OCI-M2 (cell line): ENCODE data around the gene RGP1.

Experiments
- DNase-seq: peaks from one replicate; lab custom pipeline; 2025; ENCODE audit not compliant: unreplicated experiment; lab: John Stamatoyannopoulos, UW

The RGP1 gene

DNA sequence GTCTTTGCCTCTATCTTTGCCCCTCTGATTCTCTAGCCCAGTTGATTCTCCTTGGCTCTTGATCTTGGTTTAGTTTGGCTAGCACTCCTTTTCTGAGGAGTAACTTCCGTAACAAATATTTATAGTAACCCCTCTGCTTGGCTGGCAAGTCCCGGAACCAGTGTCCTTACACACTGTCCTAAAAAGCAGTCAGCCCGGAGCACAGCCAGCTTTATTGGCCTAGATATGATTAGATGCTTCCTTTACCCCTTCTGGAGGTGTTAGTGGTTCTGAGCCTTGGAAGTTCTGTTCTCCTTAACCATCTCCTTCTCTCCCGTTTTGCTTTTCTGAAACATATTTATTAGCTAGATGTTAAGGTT is 22.0 kb downstream of the RGP1 start:
- no peak for DNase-seq

DNA sequence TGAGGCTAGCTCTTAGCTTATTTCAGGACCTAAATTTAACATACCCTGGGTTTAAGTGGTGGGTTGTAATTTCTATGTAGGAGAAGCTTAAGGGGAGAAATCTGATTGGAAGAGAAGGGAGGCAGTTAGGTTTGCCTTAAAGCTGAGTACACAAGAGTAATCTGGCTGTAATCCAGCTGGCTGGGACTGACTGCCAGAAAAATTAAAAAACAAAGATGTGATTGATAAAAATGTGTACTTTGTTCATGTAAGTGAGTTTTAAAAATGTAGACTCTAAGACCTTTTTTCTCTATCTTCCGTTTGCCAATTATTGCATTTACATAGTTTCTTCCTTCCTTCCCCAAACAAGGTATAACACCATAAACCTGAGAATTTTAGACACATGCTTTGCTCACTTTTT is 22.4 kb downstream of the RGP1 start:
- DNase-seq = no peak

DNA sequence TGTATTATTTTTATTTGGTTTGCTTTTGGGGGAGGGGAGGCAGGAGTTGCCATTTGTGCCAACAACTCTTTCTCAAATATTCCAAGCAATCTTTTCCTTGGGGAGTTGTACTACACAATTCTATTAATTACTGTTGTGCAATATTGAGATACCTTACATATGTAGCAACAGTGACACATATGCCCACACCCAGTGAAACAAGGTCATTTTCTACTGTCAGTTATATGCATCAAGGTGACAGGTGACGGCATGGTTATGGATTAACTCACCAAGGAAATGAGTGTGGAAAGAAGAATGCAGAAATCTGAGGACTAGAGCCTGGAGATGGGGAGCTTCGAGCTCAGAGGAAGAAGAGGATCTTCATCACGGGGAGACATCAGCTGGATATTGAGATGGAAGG is 22.9 kb downstream of the RGP1 start:
- no peak for DNase-seq

DNA sequence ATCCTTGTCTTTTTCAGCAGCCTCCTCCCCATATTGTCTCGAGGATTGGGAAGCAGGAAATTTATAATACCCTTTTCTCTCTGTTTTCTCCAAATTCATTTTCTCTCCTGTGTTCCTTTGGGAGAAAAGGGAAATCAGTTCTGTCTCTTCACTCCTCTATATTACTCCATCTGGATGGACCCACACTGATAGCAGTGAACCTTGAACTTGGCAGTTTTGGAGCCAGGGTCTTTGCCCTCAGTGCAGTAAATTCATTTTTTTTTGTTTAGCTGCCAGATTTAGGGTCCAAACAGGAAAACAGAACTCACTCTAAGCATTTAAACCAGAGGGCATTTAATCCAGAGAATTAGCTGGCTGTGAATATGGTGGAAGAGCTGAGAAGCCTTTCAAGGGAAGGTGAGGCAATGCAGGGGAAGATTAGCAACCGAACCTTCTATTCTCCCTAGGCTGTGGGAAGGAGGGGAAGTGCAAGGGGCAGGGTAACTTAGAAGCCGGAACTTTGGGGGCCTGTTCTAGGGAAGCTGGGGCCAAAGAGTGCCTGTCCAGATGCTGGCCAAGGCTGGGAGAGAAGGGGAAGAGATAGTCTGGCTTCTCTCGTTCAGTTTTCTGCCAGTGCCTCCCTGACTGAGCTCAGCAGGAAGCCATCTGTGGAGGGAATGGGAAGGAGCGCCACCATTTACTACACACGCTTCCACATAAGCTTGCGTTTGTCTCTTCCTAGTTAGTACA is 26.0 kb downstream of the RGP1 start:
- no peak for DNase-seq

DNA sequence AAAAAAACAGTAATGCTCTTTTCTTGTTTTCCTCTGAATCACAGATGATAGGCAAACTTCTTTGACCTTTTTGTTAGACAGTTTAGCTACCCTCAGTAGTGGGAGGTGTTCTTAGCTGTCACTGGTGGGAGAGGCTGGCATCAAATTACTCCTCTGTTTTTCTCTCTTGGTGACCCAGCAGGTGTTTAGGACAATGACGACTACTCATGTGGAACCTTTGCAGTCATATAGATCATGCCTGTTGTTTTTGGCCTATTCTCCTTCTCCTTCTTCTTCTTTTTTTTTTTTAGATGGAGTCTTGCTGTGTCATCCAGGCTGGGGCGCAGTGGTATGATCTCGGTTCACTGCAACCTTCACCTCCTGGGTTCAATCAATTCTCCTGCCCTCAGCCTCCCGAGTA is 26.9 kb downstream of the RGP1 start:
- DNase-seq = no peak

DNA sequence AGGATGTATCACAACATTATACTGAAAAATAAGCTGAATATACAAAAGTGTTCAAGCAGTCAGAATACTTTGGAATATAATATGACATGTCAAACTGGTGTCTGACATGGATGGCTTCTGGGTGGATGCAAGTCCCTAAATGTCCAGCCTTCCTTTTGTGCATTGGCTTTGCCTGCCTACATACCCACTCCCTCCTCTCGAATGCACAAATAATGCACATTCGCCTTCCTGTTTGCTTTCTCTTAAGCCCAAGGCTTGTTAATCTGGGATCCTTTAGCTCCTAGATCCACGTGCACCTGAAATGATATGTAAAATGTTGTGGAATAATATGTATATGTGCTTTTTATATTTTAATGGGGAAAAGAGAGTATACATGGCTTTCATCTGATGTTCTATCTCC is 29.4 kb downstream of the RGP1 start:
- no peak for DNase-seq

DNA sequence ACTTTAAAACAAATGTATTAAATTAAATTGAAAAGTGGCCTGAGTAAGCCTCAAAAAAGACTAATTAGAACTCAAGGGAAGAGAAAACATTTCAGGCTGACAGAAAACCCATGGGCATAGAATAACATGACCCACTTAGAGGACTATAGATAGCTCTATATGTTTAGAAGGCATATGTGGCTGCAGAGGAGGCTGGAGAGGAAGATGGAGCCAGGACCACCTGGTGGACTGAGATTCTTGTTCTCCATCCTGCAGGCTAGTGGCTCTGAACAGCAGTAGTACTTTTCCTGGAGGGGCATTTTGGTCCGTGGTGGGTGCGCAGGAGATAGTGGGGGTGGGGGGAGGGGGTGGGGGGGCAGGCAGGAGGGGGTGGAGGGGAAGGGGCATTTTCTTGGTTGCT is 32.0 kb downstream of the RGP1 start:
- no peak for DNase-seq

DNA sequence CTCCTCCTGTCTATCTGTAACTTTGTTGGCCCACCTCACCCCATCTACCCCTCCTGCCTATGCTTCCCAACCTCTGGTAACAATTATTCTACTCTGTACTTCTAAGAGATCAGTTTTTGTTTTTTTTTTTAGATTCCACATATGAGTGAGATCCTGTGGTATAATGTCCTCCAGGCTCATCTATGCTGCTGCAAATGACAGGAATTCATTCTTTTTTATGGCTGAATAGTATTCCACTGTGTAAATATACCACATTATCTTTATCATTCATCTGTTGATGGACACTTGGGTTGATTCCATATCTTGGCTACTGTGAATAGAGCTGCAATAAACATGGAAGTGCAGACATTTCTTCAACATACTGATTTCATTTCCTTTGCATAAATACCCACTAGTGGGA is 34.3 kb downstream of the RGP1 start:
- DNase-seq = no peak

DNA sequence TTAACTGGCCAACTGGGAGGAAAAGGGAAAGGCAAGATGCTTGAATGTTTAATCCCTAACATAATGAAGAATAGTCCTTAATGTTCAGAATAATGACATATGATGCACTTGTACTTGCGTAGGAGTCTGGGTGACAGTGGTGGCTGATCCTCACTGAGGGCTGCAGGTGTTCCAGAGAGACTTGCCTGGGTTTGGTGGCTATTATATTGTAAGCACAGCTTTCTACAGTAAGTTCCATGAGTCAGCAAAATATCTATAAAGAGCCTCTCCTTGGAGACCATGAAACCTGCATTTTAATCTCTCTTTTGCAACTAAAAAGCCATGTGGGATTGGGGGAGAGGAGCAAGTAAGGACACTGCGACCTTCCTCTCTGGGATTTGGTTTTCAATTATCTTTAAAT is 40.5 kb downstream of the RGP1 start:
- DNase-seq = no peak

DNA sequence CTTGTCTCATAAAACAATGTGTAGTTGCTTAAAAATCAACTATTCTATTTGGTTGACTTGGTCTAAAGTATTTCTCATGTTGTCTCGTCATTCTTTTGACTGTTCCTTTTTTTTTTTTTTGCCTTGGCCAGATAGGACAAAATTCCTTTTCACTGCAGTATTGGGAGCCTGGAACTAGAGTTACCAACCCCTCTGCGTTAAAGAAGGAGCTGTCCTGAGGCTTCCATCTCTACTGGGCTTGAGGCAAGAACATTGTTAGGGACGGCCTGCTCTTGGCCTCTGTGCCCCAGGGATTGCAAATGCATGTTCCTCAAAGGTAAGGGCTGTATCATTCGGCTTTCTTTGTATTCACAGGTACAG is 40.9 kb downstream of the RGP1 start:
- peak; percentile 25 for DNase-seq

DNA sequence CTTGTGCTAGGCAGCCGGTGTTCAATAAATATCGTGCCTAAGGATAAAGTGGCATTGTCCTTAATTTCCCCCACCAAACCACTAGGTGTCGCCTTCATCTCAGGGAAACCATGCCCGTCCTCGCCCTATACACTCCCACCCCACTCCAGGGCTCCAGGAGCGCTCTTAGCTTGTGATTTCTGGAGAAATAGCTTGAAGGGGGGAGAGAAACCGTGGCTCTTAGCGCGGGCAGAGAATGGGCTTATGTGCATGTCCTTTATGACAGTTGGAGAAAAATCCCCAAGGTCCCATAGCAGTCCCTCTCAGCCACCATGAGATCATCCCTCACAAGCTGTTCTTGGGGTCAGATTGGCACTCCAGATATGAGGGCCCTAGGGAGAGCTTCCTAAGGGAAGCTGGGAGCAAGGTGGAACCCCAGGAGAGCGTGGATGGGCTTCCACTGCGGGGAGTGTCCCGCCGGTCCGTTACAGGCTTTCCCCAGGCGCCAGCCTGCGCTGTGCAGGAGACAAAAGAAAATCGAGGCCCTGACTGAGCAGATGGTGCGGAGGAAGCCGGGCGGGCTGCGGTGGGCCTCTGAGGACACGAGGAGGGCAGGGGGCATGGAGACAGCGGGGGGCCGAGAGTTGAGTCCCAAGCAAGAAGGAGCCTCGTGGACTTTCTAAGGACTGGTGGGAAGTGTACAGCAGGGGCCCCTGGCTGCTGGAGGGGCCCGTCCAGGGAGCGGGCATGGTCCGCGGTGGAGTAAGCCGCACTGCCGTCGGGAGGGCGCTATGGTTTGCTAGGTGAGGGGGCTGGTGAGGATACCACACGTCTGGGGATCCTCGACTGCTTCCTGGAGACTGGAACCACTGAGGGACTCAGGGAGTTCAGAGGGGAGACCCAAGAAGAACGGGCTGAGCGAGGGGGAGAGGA is 41.6 kb downstream of the RGP1 start:
- DNase-seq = no peak

DNA sequence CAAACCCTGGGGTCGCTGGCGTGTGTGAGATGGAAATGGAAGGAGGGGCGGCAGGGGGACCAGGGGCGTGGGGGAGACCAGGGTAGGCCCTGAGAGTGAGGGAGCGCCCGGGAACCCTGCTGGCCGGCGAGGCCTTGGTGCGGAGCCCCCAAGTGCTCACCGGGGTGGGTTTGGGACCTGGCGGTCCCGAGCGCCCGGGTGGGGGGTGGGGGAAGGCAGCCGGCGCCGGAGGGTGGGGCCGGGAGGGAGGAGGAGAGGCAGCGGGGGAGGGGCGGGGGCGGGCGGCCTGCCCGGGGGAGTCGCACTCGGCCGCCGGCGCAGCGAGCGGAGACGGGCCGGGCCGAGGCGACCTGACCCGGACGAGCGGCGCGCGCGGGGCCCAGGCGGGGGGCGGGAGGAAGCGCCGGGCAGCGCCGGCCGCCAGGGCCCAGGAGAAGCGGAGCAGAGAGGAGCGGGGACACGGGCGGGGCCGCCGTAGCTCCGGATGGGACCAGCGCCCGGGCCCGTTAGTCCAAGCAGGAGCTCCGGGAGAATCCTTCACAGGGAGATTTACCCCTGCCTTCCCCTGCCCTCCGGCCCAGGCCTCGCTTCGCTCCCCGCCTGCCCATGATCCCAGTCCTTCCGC is 42.3 kb downstream of the RGP1 start, which contains the start of gene NPR2:
Gene NPR2, plus strand, starts transcription at position 295 of the 625 bp plus-strand sequence. CDS start 818 bp downstream, outside the sequence.
- DNase-seq = no peak

DNA sequence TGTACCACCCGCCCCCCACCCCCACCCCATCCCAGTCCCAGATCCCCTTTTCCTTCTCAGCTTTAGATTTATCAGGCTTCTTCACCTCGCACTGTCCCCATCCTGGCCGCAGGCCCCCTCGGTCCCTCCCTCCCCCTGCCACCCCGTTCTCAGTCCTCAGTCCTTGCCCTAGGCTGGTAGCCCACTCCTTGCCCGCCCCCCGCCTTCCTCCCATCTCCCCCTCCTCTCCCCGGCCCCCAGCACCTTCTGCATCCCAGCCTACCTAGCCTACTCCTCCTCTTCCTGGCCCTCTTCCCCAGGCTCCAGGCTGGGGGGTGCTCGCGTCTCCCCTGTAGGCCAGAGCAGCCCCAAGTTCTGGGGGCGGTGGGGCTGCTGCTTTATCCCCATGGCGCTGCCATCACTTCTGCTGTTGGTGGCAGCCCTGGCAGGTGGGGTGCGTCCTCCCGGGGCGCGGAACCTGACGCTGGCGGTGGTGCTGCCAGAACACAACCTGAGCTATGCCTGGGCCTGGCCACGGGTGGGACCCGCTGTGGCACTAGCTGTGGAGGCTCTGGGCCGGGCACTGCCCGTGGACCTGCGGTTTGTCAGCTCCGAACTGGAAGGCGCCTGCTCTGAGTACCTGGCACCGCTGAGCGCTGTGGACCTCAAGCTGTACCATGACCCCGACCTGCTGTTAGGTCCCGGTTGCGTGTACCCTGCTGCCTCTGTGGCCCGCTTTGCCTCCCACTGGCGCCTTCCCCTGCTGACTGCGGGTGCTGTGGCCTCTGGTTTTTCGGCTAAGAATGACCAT is 43.1 kb downstream of the RGP1 start:
- no peak for DNase-seq

DNA sequence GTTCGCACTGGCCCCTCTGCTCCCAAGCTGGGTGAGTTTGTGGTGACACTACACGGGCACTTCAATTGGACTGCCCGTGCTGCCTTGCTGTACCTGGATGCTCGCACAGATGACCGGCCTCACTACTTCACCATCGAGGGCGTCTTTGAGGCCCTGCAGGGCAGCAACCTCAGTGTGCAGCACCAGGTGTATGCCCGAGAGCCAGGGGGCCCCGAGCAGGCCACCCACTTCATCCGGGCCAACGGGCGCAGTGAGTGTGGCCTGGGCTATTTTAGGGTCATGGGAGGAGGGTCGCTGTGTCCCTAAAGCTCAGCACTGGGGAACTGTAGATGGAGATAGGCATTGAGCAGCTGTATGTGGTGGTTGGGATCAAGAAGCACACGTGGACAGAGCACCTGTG is 43.7 kb downstream of the RGP1 start:
- DNase-seq = no peak

DNA sequence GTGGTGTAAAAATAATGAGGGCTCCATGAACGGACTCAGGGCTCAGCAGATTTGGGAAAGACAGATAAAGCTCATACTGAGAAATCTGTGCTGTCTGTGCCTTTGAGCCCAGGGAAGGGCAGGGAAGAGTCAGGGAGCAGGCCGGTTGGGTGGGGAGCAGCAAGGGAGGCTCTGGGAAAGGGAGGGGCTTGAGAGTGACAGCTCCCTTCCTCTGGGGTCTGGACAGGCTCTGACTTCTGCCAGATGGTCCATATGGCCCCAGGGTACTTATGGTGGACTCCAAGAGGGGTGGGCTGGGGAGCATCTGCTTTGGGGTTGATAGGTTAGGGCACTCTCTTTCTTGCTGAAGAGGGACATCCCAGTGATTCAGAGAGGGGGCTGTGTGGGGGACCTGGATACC is 44.4 kb downstream of the RGP1 start:
- DNase-seq = no peak

DNA sequence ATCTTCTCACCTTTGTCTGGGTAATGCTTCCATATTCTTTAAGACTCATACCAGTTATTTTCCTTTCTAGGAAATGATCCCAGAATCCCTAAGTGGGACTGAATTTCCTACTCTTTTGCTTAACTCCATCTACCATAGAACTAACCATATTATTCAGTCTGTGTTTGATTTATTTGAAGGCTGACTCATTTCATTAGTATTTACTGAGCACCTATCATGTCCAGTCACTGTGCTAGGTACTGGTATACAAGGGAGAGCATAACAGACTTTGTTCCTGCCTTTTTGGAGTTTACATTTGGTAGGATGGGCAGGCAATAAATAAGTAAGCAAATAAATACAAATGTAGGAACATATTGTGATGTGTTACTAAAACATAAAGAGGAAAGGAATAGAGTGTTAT is 46.6 kb downstream of the RGP1 start:
- DNase-seq = no peak

DNA sequence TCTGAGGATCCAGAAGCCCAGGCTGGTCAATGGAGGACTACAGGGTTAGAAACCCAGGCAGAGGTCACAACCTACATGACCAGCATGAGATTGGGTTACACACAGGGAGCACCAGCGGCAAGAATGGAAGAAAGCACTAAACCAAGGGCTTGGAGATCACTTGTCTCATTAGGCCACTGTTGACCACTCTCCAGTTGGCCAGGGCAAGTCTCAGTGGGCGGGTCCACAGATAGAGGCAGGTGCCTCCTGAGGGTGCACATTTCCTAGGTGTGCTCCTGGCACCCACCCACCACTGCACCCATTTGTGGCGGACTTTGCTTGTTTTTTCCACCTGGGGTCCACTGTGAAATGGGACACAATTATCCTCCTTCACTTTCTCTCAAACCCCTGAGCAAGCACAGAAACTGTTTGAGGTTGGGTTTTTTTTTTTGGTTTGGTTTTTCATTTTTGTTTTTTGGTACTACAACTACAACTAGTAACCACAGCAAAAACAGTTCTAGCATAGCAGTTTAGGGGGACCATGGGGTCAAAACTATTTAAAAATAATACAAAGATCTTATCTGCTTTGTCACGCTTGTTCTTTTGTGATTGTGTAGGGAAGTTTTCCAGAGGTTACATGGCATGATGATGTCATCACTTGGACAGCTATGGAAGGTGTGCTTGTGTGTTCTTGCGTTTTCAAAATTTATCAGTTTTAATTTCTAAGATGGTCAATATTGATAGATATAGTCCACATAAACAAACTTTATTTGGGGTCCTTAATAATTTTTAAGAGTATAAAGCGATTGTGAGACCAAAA is 48.4 kb downstream of the RGP1 start:
- no peak for DNase-seq

DNA sequence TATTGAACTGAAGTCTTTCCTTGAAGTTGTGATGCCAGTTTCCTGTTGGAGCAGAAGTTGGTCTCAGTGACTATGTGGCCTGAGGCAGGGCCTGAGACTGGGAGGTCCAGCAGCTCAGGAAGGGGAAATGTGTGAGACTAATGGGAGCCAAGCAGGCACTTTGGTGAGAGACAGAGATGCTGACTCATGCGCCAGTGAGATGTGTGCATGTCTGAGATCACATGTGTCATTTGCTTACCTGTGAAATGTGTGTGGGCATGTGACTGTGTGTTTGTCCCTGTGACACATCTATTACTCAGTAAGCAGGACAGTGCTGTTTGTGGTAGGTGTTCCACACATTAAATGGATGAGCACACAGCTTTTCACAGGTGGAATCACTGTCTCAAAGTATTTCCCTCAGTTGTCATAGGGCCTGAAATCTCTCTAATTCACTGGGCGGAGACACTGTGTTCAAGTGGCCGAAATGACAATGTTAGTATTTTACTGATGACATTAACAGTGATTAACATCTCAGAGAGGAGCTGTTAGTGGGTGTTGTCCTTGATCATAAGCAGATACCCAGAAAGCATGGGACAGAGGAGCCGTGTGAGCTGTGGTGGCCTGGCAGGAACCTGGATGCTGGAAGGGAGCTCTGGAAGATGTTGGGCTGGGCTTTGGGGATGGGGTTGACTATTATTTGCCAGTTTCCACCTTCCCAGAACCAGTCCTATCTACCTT is 49.7 kb downstream of the RGP1 start:
- DNase-seq = no peak

DNA sequence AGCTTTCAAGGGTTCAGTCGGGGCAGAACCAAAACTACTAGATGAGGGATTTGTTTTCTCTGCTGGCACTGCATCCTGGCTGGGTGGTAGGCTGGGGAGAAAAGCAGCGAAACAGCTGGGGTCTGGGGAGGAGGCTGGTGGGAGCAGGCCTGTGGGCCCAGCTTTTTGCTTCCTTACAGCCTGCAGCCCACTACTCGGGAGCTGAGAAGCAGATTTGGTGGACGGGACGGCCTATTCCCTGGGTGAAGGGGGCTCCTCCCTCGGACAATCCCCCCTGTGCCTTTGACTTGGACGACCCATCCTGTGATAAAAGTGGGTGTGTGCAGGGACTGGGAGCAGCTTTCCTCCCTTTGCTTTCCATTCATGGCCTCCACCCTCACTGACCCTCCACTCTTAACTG is 51.4 kb downstream of the RGP1 start:
- DNase-seq = no peak
